HCEC 1CT (cell line): ENCODE measurements around the gene S100A10.

ENCODE experiments used
- DNase-seq: peaks from one replicate; pipeline ENCODE4 v3.0.0-alpha.2; 2017

S100A10 gene

DNA sequence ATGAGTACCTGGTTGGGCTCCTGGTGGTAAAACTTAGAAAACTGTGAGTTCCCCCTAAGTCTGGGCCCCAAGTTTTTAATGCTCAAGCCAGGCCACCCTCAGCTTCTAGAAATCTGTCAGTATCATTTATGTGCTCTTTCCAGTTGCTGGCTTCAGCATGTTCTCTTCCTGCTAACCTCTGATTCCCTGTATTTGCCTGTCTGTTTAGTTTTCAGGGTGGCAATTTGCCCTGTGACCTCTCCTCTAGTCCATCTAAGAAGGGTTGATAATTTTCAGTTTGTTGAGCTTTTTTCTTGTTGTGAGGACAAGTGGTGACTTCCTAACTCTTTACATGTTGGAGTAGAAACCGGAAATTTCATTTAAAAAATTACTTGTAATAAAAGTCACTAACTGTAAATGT, 16.0 kb upstream of the S100A10 start:
- no peak for DNase-seq

DNA sequence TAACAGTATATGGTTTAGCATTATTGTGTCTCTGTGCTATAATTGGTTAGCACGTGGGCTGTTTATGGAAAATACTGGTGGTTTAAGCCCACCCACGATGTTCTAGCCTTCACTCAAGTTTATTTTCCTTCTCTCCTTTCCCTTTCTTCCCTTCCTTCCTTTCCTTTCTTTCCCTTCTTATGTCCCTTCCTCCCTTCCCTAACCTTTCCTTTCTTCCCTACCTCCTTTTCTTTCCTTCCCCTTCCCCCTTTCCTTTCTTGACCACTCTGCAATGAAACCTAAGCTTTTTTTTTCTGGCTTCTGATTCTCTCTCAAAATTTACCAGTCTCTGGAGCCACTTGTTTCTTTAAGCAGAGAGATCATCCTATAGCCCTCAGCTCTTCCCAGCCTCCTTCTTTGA, 13.4 kb upstream of the S100A10 start:
- DNase-seq = no peak

DNA sequence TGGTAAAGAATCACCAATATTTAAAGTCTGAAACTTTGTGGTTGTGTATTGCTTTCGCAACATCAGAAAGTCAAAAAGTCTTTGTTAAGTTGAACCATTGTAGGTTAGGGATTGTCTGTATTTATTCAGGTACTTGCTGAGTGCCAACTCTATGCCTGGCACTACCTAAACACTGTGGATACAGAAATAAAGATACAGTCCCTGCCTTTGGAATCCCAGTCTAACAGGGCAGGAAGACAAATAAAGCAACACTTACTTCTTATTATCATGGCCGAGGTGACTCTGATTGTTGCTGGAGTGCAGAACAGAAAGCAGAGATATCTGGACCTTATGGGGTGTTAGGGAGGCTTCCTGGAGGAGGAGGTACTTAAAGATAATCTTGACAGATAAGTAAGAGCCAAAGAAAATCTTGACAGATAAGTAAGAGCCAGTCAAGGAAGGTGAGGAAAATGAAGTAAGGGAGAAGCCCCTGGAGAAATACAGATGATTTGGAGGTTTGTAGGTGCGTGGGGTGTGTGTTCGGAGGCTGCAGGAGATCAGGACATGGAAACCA, 11.8 kb upstream of the S100A10 start:
- DNase-seq = no peak

DNA sequence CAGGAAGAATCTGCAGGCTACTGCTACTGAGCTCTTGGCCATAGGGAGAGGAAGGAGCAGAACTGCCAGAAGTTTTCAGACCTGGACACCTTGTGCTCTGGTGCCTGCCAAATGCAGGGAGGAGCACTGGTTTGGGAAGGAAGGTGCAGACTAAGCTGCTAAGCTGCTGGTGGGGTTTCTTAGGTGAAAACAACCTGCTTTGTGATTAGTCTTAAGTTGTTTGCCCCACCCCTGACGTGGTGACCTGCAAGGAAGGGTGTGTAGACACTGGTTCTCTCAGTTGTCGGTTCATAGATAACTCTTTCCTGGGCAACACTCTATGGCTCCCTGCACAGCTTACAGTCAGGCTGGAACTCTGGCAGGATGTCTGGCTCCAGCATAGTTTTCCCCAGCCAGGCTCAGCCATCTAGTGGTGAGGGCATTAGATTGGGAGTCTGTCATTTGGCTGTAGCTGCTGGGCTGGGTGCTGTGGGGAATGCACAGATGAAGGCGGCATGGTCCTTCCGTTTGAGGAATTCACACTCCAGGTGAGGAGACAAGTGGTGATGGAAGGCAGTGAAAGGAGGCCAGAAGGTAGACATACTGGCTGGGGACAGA, 10.3 kb upstream of the S100A10 start:
- DNase-seq = no peak

DNA sequence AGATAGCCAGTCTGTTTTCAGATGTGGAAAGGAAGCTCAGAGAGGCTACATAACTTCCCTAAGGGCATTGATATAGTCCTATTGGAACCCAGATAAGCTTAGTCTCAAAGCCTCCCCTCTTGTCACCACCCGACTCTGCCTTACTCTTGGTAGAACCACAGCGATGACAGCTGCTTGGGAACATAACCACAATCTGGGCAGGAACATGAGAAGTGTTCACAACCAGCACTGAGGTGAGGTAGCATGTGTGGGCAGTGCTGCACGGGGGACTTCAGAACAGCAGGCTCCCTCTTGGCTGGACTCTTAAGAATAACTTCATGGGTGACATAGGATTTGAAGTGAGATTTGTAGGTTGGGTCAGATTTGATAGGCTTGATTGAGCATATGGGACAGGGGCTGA, 9.3 kb upstream of the S100A10 start:
- DNase-seq = no peak

DNA sequence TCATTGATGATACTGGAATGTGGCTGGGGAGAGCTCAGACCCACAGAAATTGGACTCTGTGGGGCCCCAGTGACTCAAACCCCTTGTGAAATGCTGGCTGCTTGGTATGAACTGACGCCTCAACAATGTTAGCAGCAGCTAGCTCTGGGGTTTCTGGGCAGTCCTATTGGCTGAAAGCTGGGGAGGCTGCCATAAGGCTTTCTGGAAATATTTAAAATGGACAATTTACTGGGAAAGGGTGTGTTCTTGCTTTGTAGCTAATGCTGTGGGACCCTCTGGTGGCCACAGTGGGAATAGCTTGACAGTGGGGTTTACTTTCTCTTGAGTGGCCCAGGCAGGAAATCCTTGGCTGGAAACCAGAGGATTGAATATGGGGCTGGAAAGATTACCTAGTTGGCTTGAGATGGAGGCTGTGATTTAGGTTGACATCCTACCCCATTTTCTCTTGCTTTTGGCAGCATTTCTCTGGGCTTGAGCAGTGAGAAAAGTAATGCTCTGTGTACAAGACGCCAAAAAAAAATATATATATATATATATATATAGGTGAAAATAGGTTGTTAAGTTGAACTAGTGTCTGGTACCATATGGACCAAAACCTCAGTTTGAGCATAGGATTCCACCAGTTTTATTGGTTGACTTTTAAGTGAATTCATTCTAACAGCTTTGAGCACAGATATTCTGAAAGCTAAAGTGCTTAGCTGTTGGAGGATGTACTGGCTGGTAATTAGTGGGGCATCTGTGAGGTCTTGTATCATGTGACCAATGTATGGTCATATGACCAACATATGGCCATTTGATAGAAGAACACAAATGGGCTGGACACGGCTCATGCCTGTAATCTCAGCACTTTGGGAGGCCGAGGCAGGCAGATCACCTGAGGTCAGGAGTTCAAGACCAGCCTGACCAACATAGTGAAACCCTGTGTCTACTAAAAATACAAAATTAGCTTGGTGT, 8.2 kb upstream of the S100A10 start:
- peak; percentile 99 for DNase-seq

DNA sequence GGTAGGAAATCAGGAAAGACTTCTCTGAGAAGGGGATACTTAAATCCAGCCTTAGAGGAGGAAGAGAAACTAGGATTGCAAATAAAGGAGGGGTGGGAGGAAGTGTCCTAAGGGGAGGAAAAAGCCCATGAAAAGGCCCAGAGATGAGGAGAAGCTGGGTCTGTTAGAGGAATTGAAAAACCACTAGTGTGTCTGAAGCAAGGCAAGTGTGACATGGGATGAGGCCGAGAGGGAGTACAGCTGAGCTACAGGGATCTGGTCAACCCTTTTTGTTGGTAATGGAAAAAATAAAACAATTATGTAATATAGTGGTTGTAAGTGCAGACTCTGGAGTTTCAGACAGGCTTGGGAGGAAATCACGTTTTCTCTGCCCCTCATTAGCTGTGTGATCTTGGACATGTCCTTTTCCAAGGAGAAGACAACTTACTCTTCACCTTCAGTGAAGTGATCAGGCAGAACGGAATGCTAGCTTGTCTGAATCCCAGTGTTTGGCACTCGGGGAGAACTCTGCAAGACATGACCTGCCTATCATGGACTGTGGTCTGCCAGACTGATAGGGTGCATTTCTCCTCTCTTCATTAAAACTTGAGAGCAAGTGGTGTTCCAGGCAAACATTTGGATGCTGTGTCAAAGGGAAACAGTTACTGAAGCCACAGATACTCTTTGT, 7.4 kb upstream of the S100A10 start:
- no peak for DNase-seq

DNA sequence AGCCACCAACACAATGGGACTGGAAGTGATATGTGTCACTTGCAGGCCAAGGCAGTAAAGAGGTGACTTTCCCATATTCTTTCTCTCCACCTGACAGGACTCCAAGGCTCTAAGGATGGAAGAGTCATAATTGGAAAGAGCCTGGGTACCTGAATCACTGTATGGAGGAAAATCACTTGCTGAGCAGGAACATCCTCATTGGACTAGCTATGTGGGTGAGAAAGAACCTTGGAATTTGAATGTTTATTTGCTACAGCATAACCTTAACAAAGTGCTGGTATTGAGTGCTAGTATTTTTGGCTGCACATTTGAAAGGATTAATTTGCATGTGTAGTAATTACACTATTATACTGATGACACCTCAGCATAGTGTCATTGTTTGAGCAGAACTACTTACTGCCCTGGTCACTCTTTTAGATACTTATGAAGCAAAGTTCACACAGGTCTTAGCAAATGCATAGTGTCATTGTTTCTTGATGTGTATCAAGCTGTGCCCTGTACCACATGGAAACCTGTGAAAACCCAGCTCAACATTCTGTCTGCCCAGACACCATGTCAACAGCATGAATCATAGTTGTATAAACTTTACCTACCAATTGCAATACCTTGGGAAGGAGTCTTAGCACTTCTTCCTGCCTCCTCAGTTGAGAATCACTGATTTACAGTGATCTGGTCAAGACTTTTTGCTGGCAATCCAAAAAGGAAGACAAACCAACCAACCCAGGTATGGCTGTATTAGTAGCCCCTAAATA, 5.1 kb upstream of the S100A10 start:
- DNase-seq = peak; percentile 31

DNA sequence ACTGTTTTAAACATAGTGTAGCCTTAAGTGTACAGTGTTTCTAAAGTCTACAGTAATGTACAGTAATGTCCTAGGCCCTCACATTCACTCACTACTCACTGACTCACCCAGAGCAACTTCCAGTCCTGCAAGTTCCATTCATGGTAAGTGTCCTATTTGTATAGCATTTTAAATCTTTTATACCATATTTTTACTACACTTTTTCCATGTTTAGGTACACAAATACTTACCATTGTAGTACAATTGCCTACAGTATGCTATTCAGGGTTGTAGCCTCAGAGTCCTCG, 3.6 kb upstream of the S100A10 start:
- DNase-seq = no peak

DNA sequence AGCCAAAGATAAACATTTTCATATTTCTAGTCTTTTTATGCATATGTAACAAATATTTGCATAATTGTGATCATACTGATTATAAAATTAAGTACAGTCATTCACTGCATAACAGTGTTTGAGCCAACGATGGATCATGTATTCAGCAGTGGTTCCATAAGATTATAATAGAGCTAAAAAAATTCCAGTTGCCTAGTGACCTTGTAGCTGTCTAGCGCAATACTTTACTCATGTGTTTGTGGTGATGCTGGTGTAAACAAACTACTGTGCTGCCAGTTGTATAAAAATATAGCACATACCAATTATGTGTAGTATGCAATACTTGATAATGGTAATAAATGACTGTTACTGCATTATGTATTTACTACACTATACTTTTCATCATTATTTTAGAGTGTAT, 2.1 kb upstream of the S100A10 start:
- peak; percentile 69 for DNase-seq

DNA sequence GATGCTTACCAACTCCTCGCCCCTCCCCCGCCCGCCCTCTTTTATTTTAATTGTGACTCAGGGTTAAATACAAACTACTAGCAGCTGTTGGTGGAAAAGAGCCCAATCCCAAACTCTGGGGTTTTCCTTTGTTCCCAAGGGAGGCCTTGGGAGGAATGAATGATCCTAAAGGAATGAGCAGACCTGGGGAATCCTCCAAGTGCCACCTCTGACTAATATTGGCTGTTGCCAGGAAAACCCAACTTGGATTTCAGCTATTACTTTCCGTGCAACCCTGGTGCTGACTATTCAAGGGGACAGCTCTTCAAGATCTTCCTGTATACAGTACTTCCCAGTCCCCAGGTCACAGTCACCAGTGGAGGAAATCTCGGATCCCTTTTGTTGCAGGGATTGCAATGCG, 1.3 kb upstream of the S100A10 start:
- peak; percentile 97 for DNase-seq

DNA sequence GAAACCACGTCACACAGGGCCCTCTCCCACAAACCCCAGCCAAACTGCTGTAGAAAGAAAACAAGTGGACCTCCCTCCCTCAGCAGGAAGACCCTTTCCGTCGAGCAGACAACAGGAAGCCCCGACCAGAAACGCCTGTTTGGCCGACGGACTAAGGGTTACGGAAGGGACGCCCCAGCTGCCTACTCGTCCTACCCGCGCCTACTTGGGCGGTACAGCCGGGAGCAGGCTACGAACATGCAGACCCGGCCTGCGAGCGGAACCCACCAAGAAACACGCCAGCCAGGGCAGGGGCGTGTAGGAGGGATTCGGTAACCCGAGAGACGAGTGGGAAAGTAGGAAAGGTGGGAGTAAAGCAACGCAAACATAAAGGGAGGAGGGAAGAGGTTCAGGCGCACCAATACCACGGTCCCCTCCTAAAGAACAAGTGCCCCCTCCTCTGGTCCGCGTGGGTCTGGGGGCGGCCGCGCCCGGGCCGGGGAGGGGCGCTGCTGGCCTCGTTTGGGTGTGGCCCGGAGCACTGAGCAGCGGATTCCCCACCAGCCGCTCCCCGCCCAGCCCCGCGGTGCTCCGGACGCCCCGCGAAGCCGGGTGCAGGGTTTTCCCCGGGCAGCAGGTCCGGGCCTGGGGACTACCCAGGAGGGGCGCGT, 450 bp downstream of the S100A10 start:
- peak; percentile 34 for DNase-seq

DNA sequence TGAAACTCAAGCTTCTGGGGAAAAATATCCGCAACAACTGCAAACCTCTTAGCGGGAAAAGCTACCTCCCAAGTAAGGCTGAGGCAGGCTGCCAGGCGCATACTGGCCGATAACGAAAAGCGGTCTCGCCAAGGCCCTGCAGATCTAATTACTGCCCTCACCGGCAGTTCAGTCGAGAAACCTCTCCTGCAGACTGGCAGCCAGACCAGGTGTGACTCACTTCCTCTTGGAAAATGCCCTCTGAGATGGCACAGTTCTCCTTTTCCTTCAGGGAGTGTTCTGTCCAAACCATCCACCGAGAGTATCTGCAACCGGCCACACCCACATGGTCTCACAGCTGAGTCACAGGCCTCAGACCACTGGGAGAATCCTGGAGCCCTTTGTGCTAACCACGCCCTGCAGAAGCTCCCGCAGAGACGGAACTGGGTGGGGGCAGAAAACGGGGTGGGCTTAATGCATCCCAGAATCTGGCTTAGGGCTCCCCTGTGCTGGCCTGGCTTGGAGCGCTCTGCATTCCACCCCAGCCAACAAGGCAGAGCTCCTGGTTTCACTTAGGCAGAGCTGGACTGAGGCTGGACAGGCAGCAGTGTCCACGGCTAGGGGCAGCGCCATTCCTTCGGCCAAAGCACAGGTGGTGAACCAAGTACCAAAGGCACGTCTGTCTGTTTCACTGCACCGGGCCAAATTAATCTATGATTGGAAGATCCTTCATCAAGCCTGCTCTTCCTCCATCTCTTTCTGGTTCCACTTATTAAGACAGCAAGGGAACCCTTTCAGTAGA, 1.2 kb downstream of the S100A10 start:
- DNase-seq = peak; percentile 92

DNA sequence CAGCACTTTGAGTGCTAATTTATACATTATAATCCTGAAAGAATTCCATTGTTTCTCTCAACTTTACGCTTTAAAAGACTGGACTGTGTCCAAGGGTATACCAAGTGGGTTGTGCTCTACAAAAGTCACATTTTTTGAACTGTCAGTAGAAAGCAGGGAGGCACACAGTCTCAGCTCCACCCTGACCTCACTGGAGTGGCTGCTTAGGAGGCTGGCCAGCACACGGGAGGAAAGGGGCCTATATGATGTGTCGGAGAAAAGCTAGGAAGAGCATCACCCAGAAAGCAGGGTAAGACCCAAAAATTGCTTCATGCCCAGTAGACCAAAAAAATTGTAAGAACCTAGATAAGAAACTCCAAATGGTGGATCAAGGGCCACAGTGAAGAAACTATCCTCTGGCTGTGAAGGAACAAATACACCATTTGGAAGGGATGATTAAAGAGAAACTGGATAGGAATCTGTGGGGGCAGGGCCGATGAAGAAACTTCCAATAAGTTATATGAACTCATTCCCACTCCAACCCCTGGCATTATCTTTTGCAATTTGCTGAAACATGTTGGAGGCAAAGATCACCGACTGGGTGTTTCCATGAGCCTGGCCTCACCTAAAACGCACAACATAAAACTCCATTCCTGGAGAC, 1.9 kb downstream of the S100A10 start:
- DNase-seq = no peak

DNA sequence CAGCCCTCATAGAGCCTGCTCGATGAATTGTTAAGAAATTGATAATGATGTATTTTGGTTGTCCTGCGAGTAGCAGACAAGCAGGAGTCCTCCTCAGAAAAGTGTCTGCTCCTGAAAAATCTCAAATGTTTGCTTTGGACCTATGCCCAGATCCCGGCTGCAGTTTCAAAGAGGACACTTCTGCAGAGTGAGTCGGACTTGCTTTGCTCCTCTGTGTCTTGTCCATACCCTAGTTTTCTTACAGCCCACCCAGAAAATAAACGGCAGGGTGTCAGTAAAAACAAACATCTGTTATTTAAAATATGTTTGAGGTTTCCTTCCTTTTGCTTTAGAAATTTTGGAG, 2.8 kb downstream of the S100A10 start:
- peak; percentile 64 for DNase-seq

DNA sequence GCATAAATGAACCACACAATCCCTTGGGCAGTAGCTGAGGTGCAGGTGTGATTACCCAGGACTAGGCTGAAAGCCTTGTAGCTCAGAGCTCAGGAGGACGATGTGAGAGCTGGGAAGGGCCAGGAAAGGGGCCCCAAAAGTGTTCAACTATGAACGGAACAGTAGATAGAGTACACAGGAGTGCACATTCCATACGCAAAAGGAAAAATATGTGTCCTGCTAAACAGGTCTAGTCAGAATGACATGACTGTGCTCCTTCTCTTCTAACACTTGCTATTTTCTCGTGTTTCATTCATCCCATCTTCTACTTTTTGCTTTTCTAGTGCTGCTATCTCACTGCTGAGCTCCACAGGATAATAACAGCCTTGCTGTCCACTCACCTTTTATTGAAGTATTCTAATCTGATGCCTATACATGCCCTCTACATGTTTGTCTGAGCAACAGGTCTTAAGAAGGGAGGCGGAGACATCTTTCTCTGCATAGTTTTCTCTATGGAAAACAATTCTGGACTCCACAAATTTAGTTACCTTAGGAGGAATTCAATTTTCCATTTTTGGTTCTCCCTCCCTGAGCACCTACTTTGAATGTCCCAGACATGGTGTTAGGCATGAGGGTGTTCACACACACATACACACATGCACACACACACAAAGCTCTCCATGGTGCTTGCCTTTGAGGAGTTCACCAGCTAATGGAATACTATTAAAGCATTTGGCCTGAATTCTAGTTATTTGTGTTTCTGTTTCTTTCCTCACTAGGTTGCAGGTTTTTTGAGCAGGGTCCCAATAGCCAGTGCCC, 3.4 kb downstream of the S100A10 start:
- no peak for DNase-seq

DNA sequence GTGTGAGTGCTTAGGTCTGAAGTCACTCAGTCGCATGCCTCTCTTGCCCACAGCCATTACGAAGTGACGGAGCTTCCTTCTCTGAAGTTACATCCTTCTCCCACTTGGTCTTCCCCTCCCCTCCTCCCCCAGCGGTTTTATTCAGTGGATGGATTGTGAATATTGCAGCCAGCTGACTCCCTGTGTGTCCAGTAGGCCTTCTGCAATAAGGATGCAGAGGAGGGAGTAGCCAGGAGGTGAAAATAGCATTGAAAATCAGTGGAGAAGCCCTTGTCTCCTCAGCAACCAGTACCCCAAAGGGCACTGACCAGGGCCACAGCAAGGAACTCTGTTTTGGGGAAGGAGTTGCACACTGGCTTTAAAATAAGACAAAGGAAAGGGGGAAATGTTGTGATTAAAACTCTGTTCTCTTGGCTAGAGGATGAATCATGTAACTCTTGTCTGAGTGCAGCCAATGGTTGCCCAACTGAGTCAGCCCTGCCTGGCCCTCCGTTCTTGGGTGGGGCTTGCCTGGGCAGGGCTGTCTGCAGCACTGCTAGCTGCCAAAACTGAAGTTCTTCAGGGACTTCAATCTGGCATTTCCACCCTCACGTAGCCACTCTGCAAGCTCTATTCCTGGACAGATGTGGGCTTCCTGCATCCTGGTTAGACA, 4.3 kb downstream of the S100A10 start:
- DNase-seq = peak; percentile 89

DNA sequence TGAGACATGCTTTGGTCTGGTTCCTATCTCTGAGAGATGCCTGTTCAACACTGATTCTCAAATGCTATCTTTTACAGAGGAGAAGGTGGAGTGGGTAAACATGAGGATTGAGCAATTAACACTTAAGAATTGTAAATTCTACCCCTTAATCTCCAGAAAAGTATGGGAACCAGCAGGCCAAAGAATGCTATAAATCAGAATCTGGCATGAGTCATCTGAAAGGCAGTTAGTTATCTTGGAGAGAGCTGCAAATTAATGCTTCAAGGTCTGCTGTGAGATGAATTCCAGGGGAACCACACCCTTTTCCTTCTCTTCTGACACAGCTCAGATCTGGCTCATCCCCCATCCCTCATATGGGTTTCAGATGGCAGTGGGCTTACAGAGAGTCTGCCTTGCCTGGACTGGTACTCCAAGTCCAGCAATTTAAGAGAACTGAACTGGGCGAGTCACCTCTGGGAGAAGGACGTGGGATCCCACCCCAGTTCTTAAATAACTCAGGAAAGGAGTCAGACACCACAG, 5.2 kb downstream of the S100A10 start:
- DNase-seq = peak; percentile 91

DNA sequence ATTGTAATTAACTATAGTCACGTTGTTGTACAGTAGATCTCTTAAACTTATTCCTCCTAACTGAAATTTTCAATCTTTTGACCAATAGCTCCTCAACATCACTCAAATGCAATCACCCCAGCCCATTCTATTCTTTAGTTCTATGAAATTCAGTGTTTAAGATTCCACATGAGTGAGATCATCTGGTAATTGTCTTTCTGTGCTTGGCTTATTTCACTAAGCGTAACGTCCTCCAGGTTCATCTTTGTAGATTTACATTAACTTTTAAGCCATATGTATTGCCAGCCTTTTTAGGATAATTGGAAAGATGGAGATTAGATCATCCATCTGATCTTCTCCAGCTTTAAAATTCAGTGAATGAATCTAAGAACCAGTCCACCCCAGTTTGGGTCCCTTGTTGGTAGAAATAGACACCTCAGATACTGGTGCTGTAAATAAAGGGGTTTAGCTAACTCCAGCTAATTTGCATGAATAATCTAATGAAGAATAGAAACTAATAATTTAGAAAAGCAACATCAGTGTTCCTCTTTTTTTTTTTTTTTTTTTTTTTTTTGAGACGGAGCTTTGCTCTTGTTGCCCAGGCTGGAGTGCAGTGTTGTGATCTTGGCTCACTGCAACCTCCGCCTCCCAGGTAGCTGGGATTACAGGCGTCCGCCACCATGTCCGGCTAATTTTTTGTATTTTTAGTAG, 7.0 kb downstream of the S100A10 start:
- DNase-seq = no peak
